CD4-positive, alpha-beta T cell treated with Interleukin-6 at 100 ng/mL for 8 hours (primary cell): ENCODE results near the gene ATP6V1F.

ENCODE experiments used
- DNase-seq: peaks from one replicate; pipeline ENCODE4 v3.0.0-alpha.2; 2020; ENCODE audit warnings: mixed read lengths, low spot score

Gene ATP6V1F

GRCh38 chr7:128835790-128836641, 26.6 kb upstream of the ATP6V1F start:
- DNase-seq, result no peak

- DNase-seq, result no peak
These were observed 25.8 kb upstream of the ATP6V1F start for GRCh38 chr7:128836729-128837348.

GRCh38 chr7:128837521-128837921, 25.1 kb upstream of the ATP6V1F start:
- DNase-seq, result no peak

GRCh38 chr7:128838109-128838779, 24.4 kb upstream of the ATP6V1F start:
- DNase-seq, result no peak

- no peak for DNase-seq
These were observed 23.5 kb upstream of the ATP6V1F start for GRCh38 chr7:128838981-128839731.

GRCh38 chr7:128839751-128840177, 22.9 kb upstream of the ATP6V1F start:
- DNase-seq, result no peak

DNA sequence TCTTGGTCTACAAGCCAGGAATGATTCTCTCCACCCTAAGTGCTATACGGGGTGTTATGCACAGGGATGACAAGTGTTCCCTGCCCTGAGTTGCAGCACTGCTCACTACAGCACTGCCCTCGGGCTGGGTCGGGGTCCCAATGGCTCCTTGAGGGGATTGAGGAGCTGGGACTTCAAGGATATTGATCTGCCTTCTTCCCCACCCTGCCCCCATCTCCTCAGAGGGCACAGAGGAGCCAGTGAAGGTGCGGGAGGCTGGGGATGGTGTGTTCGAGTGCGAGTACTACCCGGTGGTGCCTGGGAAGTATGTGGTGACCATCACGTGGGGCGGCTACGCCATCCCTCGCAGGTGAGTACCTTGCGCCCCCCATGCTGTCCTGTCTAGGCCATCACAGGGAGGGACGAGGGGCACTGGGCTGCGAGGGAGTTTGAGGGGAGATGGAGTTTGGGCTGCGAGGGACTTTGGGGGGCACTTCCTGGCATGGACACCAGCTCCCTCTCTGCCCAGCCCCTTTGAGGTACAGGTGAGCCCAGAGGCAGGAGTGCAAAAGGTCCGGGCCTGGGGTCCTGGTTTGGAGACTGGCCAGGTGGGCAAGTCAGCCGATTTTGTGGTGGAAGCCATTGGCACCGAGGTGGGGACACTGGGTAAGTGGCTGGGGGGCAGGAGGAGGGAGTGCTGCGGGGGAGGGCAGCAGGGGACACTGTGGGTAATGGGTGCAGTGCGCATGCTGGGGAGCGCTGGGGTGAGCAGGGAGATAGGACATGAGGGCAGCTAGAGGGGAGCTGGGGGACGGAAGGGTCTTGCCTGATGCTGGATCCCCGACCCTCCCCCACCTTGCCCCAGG, 22.1 kb upstream of the ATP6V1F start:
- DNase-seq, result no peak

GRCh38 chr7:128841171-128841690, 21.4 kb upstream of the ATP6V1F start:
- no peak for DNase-seq

GRCh38 chr7:128841921-128842673, 20.6 kb upstream of the ATP6V1F start:
- DNase-seq, result peak; percentile 42

DNA sequence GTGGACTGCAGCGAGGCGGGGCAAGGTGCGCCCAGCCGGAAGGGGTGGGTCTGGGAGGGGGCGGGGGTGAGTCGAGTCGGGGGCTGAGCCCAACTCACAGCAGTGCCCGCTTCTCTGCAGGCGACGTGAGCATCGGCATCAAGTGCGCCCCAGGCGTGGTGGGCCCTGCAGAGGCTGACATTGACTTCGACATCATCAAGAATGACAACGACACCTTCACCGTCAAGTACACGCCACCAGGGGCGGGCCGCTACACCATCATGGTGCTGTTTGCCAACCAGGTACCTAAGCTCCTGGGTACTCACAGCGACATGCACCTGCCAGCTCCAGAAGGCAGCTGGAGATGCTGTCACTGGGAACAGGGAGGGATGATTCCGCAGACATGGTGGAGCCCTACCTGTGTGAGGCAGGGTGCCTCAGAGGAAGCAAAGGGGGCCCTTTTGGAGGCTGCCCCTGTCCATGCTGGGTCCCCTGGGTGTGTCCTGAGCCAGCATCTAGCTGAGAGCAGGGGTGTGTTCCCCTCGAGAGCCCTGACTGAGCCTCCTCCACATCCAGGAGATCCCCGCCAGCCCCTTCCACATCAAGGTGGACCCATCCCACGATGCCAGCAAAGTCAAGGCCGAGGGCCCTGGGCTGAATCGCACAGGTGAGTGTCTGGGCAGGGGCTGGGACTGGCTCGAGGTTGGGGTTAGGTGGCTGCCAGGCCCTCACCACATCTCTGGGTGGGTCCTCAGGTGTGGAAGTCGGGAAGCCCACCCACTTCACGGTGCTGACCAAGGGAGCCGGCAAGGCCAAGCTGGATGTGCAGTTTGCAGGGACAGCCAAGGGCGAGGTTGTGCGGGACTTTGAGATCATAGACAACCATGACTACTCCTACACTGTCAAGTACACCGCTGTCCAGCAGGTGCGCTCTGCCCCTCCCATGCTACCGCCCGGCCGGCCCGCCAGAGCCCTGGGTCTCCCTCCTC, 19.7 kb upstream of the ATP6V1F start:
- no peak for DNase-seq

GRCh38 chr7:128843938-128844621, 18.6 kb upstream of the ATP6V1F start:
- no peak for DNase-seq

GRCh38 chr7:128844777-128845311, 17.8 kb upstream of the ATP6V1F start:
- DNase-seq, result no peak

GRCh38 chr7:128845475-128845874, 17.2 kb upstream of the ATP6V1F start:
- no peak for DNase-seq

GRCh38 chr7:128845987-128846386, 16.7 kb upstream of the ATP6V1F start:
- no peak for DNase-seq

DNA sequence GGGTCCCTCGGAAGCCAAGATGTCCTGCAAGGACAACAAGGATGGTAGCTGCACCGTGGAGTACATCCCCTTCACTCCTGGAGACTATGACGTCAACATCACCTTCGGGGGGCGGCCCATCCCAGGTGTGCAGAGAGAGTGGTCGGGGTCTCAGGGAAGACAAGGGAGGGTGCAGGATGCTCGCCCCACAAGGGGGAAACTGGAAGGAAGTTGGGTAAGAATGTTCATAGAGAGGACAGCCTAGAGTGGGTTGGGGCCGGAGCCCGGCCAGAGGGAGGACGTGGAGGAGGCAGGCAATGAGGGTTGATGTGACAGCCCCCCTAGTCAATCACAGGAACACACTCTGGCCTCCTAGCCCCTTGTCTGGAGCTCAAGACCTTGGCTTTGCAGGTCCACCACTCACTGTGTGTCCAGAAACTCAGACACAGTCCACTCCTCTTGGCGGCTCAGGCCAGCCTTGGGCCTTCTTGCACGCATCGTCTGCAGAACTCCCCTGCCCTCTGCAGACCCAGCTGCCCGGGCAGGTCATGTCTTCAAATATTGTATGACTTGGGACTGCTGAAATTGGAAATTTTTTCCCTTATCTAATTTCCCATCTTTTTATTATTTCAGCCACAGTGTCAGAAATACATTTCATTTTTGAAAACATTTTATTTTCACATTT, 15.7 kb upstream of the ATP6V1F start:
- DNase-seq, result no peak

GRCh38 chr7:128847721-128848211, 14.9 kb upstream of the ATP6V1F start:
- no peak for DNase-seq
